Suppressor macrophage (primary cell): ENCODE data around the gene KDM2B.

Source experiments
- DNase-seq, 4 experiments: peaks; one replicate each; pipeline ENCODE4 v3.0.0-alpha.2; 2020 to 2022
- total RNA-seq, 17 experiments: gene quantifications; one replicate each; lab custom pipeline; 2026; ENCODE audit warnings: mixed read lengths in 6 of 17, inconsistent platforms in 3 of 17; lab: John Stamatoyannopoulos, UW

KDM2B gene
- total RNA-seq, result 34.7 to 134 (median 88.5) reads per million in 17 experiments

GRCh38 chr12:121580959-121581685, at the start of gene KDM2B:
TSS of gene KDM2B (minus strand) at chr12:121581023. CDS start at chr12:121580911, 112 bp downstream.
- peak; percentile 64 to 75 (median 72) for DNase-seq

GRCh38 chr12:121628536-121628935, 47.7 kb upstream of the KDM2B start:
- DNase-seq, result no peak

- peak; percentile 18 to 53 (median 40) for DNase-seq
Observed at GRCh38 chr12:121628037-121628436, 47.2 kb upstream of the KDM2B start.

GRCh38 chr12:121626853-121627640, 46.2 kb upstream of the KDM2B start:
- DNase-seq, result peak; percentile 47 to 74 (median 64)

- peak; percentile 92 to 98 (median 95) for DNase-seq
Observed at GRCh38 chr12:121626087-121626852, 45.4 kb upstream of the KDM2B start, which contains the start of gene ORAI1. TSS of gene ORAI1 (plus strand) at chr12:121626530.

- DNase-seq, result peak; percentile 68 to 79 (median 73)
Observed at GRCh38 chr12:121620333-121620891, 39.6 kb upstream of the KDM2B start.

- DNase-seq, result no peak
Observed at GRCh38 chr12:121618659-121619233, 37.9 kb upstream of the KDM2B start.

- DNase-seq, result peak in 3 of 4 experiments; percentile 27 to 39 (median 28)
Observed at GRCh38 chr12:121614872-121615467, 34.1 kb upstream of the KDM2B start.

GRCh38 chr12:121613462-121613861, 32.6 kb upstream of the KDM2B start:
- peak; percentile 36 to 67 (median 52) for DNase-seq

GRCh38 chr12:121611306-121611705, 30.5 kb upstream of the KDM2B start:
- DNase-seq, result no peak

- no peak for DNase-seq
Observed at GRCh38 chr12:121610239-121611149, 29.7 kb upstream of the KDM2B start.

GRCh38 chr12:121608301-121608700, 27.5 kb upstream of the KDM2B start:
- no peak for DNase-seq

GRCh38 chr12:121603581-121603980, 22.8 kb upstream of the KDM2B start:
- no peak for DNase-seq

GRCh38 chr12:121602766-121603165, 21.9 kb upstream of the KDM2B start:
- DNase-seq, result no peak

- no peak for DNase-seq
Observed at GRCh38 chr12:121600702-121601336, 20.0 kb upstream of the KDM2B start.

GRCh38 chr12:121596526-121596925, 15.7 kb upstream of the KDM2B start:
- no peak for DNase-seq

- DNase-seq, result no peak
Observed at GRCh38 chr12:121595520-121595919, 14.7 kb upstream of the KDM2B start.

- no peak for DNase-seq
Observed at GRCh38 chr12:121592320-121592719, 11.5 kb upstream of the KDM2B start.

GRCh38 chr12:121590476-121591143, 9.8 kb upstream of the KDM2B start:
- peak in 2 of 4 experiments; percentile 24 to 33 for DNase-seq
